Activated CD4-positive, CD25-positive, alpha-beta regulatory T cell treated with anti-CD3 and anti-CD28 coated beads, Interleukin-2, amount 50 U/mL, for 16 hours (primary cell): Measurements from ENCODE around the gene RSPO4.
"Not testable (repeated sequence)": the region's sequence is repeated elsewhere in the genome, so short reads cannot be mapped to it uniquely, and the experiment has no call there.

Experiments used
- DNase-seq: peaks from one replicate; pipeline ENCODE4 v3.0.0-alpha.2; 2020; ENCODE audit warnings: low read depth, low spot score

The RSPO4 gene

GRCh38 chr20:1001911-1002681 lies at the start of gene RSPO4:
Gene RSPO4, minus strand, starts transcription at chr20:1002311. Its CDS starts 147 bp downstream, at chr20:1002164.
- no peak for DNase-seq

- DNase-seq: no peak
These were observed 48.3 kb upstream of the RSPO4 start for GRCh38 chr20:1050440-1050839.

- no peak for DNase-seq
These were observed 43.8 kb upstream of the RSPO4 start for GRCh38 chr20:1045860-1046418.

- no peak for DNase-seq
These were observed 39.8 kb upstream of the RSPO4 start for GRCh38 chr20:1041845-1042390.

GRCh38 chr20:1038205-1038604 lies 36.1 kb upstream of the RSPO4 start:
- DNase-seq: no peak

- no peak for DNase-seq
These were observed 34.9 kb upstream of the RSPO4 start for GRCh38 chr20:1037039-1037438.

- no peak for DNase-seq
These were observed 33.4 kb upstream of the RSPO4 start for GRCh38 chr20:1035466-1035865.

GRCh38 chr20:1034415-1034789 lies 32.3 kb upstream of the RSPO4 start:
- no peak for DNase-seq

- no peak for DNase-seq
These were observed 31.8 kb upstream of the RSPO4 start for GRCh38 chr20:1033751-1034414.

- DNase-seq: no peak
These were observed 27.9 kb upstream of the RSPO4 start for GRCh38 chr20:1029980-1030379.

- not testable (repeated sequence) for DNase-seq
These were observed 24.1 kb upstream of the RSPO4 start for GRCh38 chr20:1026214-1026613.

- DNase-seq: no peak
These were observed 20.8 kb upstream of the RSPO4 start for GRCh38 chr20:1022871-1023270.

GRCh38 chr20:1020614-1021013 lies 18.5 kb upstream of the RSPO4 start:
- DNase-seq: no peak

- DNase-seq: no peak
These were observed 17.2 kb upstream of the RSPO4 start for GRCh38 chr20:1019344-1019743.

GRCh38 chr20:1017677-1018076 lies 15.6 kb upstream of the RSPO4 start:
- DNase-seq: no peak

- DNase-seq: no peak
These were observed 13.1 kb upstream of the RSPO4 start for GRCh38 chr20:1015181-1015580.

GRCh38 chr20:1014471-1014870 lies 12.4 kb upstream of the RSPO4 start:
- no peak for DNase-seq

- DNase-seq: no peak
These were observed 11.6 kb upstream of the RSPO4 start for GRCh38 chr20:1013566-1014340.

- no peak for DNase-seq
These were observed 10.5 kb upstream of the RSPO4 start for GRCh38 chr20:1012359-1013168.

- no peak for DNase-seq
These were observed 8.5 kb upstream of the RSPO4 start for GRCh38 chr20:1010659-1011058.

- DNase-seq: no peak
These were observed 3.4 kb upstream of the RSPO4 start for GRCh38 chr20:1005452-1006027.
